OCI-LY3 (cell line): ENCODE data around the gene PLA2G2A.
"Not testable (repeated sequence)": the region's sequence is repeated elsewhere in the genome, so short reads cannot be mapped to it uniquely, and the experiment has no call there.

Experiments used
- H2AFZ ChIP-seq: fragments of 200-600, 300-600 bp; shearing (Covaris generic); 2 replicates; pipeline ENCODE4 v1.6.0; 2014; ENCODE audit warnings: antibody characterized with exemption, low read depth, low read length
- H3K27ac ChIP-seq: fragments of 200-600, 300-600 bp; sonication (generic); 2 replicates; pipeline ENCODE4 v1.5.1; 2014; ENCODE audit warnings: mild to moderate bottlenecking, low read length, moderate library complexity, mixed read lengths
- H3K27me3 ChIP-seq: fragments of 200-600, 300-600 bp; sonication (generic); 2 replicates; pipeline ENCODE4 v1.6.1; 2014; ENCODE audit warnings: low read depth, low read length, mixed read lengths
- H3K36me3 ChIP-seq: fragments of 200-600, 300-600 bp; sonication (generic); replicated peaks from 2 replicates; pipeline ENCODE3; 2014; ENCODE audit warnings: low read depth, low read length, mixed read lengths
- H3K4me1 ChIP-seq: fragments of 300-600, 200-600 bp; sonication (generic); 2 replicates; pipeline ENCODE4 v1.6.1; 2014; ENCODE audit warnings: low read length, mixed read lengths
- H3K4me2 ChIP-seq: fragments of 200-600, 300-600 bp; sonication (generic); 2 replicates; pipeline ENCODE4 v1.6.1; 2014; ENCODE audit warnings: low read length, mixed read lengths
- H3K4me3 ChIP-seq: fragments of 300-600, 200-600 bp; sonication (generic); 2 replicates; pipeline ENCODE4 v1.5.1; 2014; ENCODE audit warnings: antibody characterized with exemption, mild to moderate bottlenecking, low read length, moderate library complexity
- H3K79me2 ChIP-seq: fragments of 300-600, 200-600 bp; shearing (Covaris generic); 2 replicates; pipeline ENCODE4 v1.6.1; 2014; ENCODE audit warnings: mild to moderate bottlenecking, low read length, mixed read lengths
- H3K9ac ChIP-seq: fragments of 300-600, 200-600 bp; shearing (Covaris generic); 2 replicates; pipeline ENCODE4 v1.6.0; 2014; ENCODE audit warnings: mild to moderate bottlenecking, low read length, moderate library complexity
- H3K9me3 ChIP-seq: fragments of 200-600, 300-600 bp; shearing (Covaris generic); 2 replicates; pipeline ENCODE4 v1.6.1; 2014; ENCODE audit warnings: low read length, mixed read lengths; ENCODE audit not compliant: insufficient read depth
- H4K20me1 ChIP-seq: fragments of 200-600, 300-600 bp; sonication (generic); 2 replicates; pipeline ENCODE4 v1.6.1; 2016; ENCODE audit warnings: low read length, mixed read lengths; ENCODE audit not compliant: insufficient read depth
- CTCF ChIP-seq: fragments of 200-600, 300-600 bp; sonication (generic); IDR thresholded peaks from 2 replicates; pipeline ENCODE4 v1.5.1; 2014; ENCODE audit warnings: antibody characterized with exemption, low read length, low read depth
- EZH2phosphoT487 ChIP-seq: fragments of 200-600 bp; shearing (Covaris generic); IDR thresholded peaks from 2 replicates; pipeline ENCODE4 v1.6.1; 2018; ENCODE audit warnings: antibody characterized with exemption, mixed run types, low read depth

PLA2G2A gene

GRCh38 chr1:19932866-19933265 is 46.6 kb downstream of the PLA2G2A start:
- no peaks in the 10 kb centered on the region for H3K36me3 ChIP-seq
- no peaks in the 10 kb centered on the region for H3K9me3 ChIP-seq
- H4K20me1 ChIP-seq = no peaks in the 10 kb centered on the region
- no peak overlapping the region for H3K4me2 ChIP-seq
- H2AFZ ChIP-seq = no peak overlapping the region
- peaks cover 7% of the 10 kb centered on the region; the same call in 1 of the 2 replicates for H3K4me1 ChIP-seq
- no peaks in the 10 kb centered on the region for H3K79me2 ChIP-seq
- no peak overlapping the region for H3K4me3 ChIP-seq
- TF ChIP-seq CTCF (no peak), EZH2phosphoT487 (no peak)
- no peaks in the 10 kb centered on the region for H3K27me3 ChIP-seq
- no peak overlapping the region for H3K27ac ChIP-seq
- no peak overlapping the region for H3K9ac ChIP-seq

DNA sequence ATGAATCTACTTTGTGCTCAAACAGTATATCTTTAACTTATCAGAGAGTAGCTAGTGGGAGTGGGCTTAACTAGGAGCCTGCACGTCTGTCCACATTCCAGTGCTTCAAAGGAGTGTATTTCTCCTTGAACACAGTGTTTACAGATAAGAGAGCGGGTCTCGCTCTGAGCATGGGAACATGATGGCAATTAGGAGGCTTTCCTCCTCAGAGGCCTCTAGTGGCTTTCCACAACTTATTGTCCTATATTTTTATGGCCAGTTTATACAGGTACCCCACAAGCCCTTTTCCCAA is 52.3 kb downstream of the PLA2G2A start:
- not testable (repeated sequence) for H3K4me1 ChIP-seq

DNA sequence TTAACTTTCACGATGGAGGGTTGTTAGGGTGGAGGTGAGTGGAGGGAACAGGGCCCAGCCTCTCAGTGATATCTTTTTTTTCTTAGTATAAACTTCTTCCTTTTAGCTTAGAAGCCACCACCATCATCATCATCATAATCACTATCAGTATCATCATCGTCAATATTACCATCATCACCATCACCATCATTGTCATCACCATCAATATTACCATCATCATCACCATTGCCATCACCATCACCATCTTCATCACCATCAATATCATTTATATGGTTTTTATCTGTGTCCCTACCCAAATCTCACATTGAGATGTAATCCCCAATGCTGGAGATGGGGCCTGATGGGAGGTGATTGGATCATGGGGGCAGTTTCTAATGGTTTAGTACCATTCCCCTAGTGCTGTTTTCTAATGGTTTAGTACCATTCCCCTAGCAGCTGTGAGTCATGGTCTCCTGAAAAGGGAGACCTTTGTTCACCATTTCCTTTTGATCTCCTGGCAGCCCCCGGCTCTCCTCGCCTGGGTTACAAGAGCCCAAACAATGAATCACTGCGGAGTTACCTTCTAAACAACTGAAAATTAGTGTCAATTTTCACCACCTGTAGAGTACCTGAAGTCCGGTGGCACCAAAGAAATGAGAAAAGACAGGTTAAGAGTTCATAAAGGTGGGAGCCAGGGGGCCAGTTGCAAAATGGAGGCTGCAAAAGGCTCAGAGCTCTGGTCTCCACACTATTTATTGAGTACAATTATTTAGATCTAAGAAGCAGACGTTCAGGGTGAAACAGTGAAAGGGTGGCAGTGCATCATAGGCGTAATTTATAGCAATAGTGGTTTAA is 52.9 kb downstream of the PLA2G2A start:
- Histone ChIP-seq H3K79me2 (no peaks in the 10 kb centered on the region), H3K4me3 (no peak overlapping the region), H3K4me2 (no peak overlapping the region), H3K9me3 (no peaks in the 10 kb centered on the region), H3K4me1 (no peaks in the 10 kb centered on the region), H3K9ac (no peak overlapping the region), H3K27ac (no peak overlapping the region), H3K27me3 (no peaks in the 10 kb centered on the region), H4K20me1 (no peaks in the 10 kb centered on the region), H2AFZ (no peak overlapping the region), H3K36me3 (no peaks in the 10 kb centered on the region)
- TF ChIP-seq EZH2phosphoT487 (no peak), CTCF (no peak)

More for the DNA sequence above, 52.3 kb downstream of the PLA2G2A start:
- not testable (repeated sequence) for H3K9ac ChIP-seq, H2AFZ ChIP-seq, H3K9me3 ChIP-seq, H3K36me3 ChIP-seq, H3K27me3 ChIP-seq, H4K20me1 ChIP-seq, H3K4me2 ChIP-seq, H3K27ac ChIP-seq, H3K79me2 ChIP-seq, H3K4me3 ChIP-seq
